Measurements from ENCODE around the gene MEF2C.
A peak's percentile ranks its signal among the peaks of the same experiment; 100 is the strongest.

The MEF2C gene

DNA sequence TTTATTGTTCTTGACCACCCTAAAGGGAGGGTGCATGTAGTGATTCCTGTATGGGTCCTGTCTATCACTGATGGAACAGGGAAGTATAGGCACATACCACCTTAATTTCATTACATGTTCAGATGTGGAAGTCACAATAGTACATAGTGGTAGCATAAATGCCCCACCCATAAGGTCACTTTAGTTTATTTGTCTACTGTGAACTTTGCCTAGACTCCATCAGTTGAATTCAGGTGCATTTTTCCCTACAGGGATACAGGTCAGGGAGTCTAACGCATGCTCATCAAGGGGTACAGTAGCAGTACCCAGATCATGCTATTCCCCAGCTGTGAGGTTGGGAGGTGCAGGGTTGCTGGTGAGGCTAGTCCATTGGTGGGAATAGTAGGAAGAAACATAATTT lies 175.0 kb downstream of the MEF2C start:
- DNase-seq, result no peak

GRCh38 chr5:88707216-88707965 lies 175.6 kb downstream of the MEF2C start:
- DNase-seq, result no peak

DNA sequence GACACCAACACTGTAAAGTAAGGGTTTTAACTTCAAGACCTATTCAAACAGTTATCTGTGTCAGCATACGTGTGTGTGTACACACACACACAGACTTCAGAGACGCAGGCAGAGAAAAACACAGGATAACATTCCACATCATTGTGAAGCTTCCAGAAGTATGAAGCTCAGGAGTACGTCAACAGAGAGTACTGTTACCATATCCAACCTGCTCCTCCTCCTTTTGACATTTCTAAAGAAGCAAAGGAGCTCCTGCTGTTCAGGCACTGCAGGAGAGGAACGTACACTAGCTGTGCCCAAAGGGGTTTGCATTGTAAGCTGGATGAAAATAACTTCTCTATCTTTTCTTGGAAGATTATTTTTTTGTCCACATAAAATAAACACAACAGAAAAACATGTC lies 180.7 kb downstream of the MEF2C start:
- no peak for DNase-seq

GRCh38 chr5:88700121-88700520 lies 182.9 kb downstream of the MEF2C start:
- DNase-seq, result no peak

DNA sequence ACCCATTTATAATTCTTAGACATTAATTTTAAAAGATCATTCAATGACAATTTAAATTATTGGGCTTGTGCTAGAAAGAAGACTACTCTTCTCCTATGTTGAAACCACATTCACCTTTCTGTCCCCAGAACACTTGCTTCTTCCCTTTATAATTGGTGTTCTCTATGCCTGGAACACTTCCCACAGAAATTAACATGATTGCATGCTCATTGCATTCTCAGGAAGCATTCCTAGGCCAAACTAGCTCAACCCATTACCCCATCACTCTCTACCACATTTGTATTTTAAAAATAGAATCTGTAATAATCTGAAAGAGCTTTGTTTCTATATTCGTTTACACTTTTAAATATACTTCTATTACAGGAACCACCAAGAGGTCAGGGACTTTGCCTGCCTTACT lies 184.7 kb downstream of the MEF2C start:
- DNase-seq, result no peak

DNA sequence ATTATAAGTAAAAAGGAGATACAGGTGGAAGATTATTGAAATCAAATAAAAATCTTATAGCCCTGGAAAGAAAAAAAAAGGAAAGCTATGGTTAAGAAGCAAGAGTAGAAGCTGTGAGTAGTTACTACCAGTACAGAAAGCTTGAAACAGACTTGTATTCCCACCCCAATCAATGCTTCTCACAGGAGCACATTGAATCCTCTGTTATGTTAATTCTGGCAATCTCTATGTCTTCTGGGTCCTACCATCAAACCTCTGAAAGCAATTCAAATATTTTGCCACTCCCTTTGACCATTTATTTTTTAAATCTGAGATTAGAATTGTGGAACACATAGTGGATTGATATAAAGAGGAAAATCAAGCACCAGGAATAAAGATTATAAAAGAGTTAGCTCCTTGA lies 186.5 kb downstream of the MEF2C start:
- DNase-seq, result no peak

DNA sequence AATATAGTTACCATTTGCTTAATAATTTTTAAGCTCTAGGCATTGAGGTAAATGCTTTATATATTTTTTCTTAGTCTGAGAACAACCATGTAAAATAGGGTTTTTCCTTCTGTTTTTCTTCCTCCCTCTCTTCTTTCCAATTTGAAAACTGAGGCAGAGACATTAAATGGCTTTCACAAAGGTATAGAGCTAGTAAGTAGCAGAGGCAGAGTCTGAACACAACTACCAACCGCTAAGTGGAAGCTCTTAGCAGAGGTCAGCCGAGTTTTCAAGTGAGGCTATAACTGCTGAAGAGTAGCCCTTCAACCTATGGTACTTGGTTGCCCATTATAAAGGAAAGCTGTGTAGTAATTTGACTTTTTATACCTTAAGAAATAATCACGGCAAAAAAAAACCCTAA lies 187.1 kb downstream of the MEF2C start:
- no peak for DNase-seq

- no peak for DNase-seq
These were observed 187.8 kb downstream of the MEF2C start for GRCh38 chr5:88695232-88695631.

DNA sequence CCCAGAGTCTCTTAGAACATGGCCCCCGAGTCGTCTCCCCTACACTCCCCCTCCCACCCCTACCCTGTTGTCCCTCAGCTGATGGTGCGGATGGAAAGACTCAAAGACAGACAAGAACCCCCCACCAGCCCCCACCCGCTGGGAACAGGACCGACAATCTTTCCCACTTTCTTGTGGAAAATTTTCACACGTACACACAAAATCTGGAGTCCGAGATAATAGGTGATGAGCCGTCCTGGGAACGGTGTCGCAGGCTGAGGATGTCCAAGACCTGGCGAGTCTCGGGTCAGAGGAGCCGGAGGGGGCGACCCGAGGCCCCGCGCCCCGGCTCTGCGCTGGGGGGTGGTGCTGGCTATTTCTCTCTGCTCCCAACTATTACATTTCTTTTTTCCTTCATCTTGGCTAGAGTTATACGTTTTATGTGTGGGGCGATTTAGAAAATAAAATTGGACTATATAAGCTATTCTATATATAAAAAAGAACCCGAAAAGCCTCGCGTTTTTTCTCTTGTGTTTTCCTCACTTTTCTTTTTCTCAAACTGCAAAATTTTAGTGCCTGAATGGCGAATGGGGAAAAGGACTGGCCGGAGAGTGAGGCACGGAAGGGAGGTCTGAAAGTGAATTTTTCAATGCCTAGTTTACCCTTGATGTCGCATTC lies 188.8 kb downstream of the MEF2C start:
- DNase-seq, result no peak

- no peak for DNase-seq
These were observed 189.7 kb downstream of the MEF2C start for GRCh38 chr5:88693071-88693932.

GRCh38 chr5:88691945-88692868 lies 190.8 kb downstream of the MEF2C start:
- no peak for DNase-seq

DNA sequence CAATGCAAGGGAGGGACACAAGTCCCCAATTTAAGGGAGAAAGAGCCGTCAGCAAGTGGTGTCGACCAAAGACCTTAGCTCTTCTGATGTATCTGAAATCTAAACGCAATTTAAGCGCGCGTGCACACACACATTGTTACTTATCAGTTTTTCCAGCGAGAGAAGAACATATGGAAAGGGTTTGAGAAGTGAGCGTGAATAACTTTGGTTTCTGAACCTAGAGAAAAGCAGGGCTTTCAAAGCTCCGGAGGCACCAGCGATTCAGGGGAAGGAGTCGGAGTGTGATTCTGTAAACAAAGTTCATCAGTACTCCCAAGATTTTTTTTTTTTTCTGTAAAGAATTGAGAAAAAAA lies 191.8 kb downstream of the MEF2C start:
- no peak for DNase-seq

DNA sequence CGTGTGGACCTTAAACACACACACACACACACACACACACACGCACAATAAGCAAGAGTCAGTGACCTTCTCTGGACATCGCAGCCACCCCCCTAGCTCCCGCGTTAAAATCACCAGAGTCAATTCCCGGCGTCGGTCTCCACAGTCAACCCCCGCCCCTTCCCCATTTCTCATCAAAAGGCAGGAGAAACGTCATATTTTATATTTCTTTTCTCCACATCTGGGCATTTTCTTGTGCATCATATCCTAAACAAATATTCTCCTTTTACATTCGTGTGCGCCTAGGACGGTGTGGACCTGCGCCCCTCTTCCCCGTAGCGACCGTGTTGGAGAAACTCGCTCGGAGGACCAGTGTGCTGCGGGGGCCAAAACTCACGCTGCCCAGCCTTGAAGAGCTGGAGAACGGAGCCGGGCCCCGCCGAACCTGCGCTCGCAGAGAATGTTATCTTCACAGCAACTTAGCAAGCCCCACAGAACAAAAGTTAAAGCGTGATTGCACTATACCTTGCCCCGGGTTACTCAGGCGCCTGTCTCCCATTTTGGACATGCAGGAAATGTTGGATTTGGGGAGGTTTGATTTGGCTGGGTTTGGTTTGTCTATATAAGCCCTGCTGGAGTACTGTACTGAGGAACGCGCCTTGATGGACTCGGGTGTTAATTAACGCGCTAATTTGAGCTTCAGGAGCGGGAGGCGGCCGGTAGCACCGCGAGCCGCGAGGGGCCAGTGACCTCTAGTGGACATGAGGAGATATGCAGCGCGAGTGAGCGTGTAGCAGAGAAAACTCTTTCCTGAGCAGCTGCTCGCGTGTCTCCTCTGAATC lies 192.4 kb downstream of the MEF2C start:
- peak; percentile 58 for DNase-seq

DNA sequence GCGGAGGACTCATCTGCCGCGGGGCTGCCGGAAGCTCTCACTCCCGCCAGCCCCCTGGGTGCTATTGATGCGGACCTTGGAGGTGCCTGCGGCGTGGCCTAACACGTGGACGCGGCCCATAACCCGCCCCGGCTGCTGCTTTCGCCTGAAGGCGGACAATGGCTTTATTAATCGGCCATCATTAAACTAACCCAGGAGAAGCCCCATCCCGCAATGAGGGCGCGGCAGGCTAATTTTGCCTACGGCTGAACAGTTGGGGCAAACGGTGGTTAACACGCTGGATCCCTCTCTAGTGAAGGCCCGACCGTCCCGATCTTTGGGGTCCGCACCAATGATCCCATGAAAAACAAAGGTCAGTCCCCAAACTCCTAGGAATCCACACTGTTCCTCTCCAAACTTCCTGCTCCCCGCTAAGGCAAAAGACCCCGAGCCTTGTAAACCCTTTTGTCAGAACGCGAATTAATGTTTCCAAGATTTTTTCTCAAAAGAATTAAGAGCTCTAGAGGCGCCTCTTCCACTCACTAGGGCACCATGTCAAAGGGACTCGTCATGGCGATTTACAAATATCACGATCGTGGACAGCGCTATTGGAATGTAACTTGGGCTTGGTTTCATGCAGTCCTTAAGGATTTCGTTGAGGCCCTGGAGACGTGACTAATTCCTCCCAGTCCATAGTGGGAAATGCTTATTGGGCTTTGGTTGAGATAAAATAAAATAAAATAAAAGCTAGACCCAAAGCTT lies 193.1 kb downstream of the MEF2C start:
- DNase-seq, result no peak

GRCh38 chr5:88688984-88689667 lies 193.9 kb downstream of the MEF2C start:
- no peak for DNase-seq

DNA sequence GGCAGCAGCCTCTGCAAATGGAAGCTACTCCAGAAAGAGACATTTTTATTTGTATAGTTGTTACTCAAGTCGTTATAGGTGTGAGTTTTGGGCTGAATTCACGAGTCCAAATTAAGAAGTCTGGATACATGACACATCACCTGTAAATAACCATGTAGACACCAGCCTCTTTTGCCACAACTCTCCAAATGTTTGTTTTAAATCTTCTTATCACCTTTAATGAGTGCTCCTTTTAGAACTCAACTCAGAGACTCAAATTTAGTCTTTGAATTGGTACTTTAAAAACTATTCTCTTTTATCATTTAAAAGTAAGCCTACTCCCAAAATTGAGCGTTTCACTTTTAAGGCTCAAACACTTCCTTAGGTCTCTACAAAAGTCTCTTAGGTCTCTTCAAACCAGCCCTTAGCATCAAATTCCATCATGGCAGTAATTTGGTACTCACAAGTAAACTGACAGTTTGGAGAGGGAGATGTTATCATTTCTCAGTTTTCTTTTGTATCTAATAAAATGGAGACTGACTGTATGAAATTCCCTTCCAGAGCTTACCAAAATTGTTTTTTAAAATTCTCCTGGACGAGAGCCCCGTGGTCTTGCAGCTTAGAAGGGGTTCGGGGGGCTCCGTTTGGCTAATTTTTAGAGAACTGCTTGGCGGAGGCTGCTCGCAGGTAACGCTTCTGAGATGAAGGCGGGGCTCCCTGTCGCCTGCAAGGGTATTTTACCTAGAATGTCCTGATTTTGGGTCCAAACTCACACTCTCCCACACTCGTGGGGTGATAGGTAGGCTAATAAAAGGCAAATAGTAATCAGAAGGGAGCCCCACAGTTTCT lies 194.6 kb downstream of the MEF2C start:
- DNase-seq, result no peak

GRCh38 chr5:88687373-88687911 lies 195.5 kb downstream of the MEF2C start:
- no peak for DNase-seq

DNA sequence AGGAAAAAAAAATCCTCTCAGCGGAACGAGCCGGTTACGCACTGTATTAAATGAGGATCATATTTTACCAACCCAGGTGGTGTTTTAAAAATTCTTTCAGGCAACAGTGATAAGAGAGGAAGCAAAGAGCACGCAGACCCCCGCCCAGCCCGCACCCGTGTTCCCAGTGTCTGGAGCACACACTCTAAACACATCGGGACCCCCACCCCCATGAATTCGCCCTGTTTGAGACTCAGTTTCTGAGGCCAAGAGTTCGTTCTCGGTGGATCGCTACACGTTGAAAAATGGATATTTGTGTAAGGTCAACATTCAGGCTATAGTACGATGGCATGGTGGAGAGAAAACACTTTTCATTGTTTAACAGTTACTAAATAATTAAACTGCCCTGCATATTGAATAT lies 196.3 kb downstream of the MEF2C start:
- no peak for DNase-seq

All from CD4-positive, alpha-beta T cell treated with Interferon gamma for 1 hour (primary cell).